Transverse colon (tissue), 4 donors: ENCODE measurements around the gene FAM186B.

Experiments
- CTCF ChIP-seq, 5 experiments: fragments of 200-600 bp in 3 of 5; fragments of 450-650 bp in 2 of 5; sonication (generic) in 3 of 5; IDR thresholded peaks; 1 replicate in 2 of 5; 2 replicates in 3 of 5; pipeline ENCODE4 v1.5.1; 2016 to 2017; ENCODE audit warnings: antibody characterized with exemption in 5 of 5, inconsistent platforms in 3 of 5, mild to moderate bottlenecking in 2 of 5, moderate library complexity in 1 of 5
- EP300 ChIP-seq: sonication (generic); formaldehyde crosslinking; IDR thresholded peaks from one replicate; pipeline ENCODE4 v1.6.1; 2017; ENCODE audit warnings: antibody characterized with exemption, low read depth
- POLR2AphosphoS5 ChIP-seq, 3 donors: sonication (generic); formaldehyde crosslinking; IDR thresholded peaks; one replicate each; pipeline ENCODE4 v1.6.1; 2016; ENCODE audit warnings: antibody characterized with exemption in 3 of 3

DNA sequence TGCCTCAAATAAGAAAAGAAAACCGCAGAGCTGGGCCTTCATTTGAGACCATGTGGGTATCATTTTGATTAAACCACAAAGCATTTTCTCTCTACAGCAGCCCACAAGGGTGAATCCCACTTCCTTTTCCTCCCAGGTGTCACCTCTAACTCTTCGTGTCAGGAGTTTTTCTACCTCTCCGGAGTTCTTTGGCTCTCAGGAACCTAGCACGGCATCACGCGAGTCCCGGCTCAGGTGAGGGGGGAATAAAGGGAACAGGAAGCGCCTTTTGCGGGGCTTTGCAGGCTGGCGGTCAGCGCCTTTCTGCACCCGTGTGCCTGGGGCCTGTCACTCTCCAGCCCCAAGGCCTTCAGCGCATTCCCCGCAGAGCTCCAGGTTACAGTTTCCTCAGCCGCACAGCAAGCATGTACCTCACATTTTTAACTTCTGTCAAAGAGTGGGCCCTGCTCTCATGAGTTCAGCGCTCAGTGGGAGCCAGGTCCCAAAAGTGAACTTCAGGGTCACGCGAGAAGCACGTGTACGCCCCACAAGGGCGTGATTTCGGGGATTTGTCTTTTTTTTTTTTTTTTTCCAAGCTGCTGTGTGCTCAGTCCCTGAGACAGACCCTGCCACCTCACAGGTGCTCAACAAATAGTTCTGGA lies 17.2 kb upstream of the FAM186B start:
- TF ChIP-seq CTCF (IDR thresholded peaks at IDR 0.05) (no peak), POLR2AphosphoS5 (IDR thresholded peaks at IDR 0.05) (no peak), EP300 (no peak)
